Lower leg skin (tissue), 3 donors: ENCODE measurements around the gene SEMA3D.

Experiments
- CTCF ChIP-seq, 3 donors: fragments of 450-650 bp; IDR thresholded peaks; one replicate each; pipeline ENCODE4 v1.5.1; 2016; ENCODE audit warnings: antibody characterized with exemption in 3 of 3, mild to moderate bottlenecking in 3 of 3, moderate library complexity in 2 of 3
- POLR2A ChIP-seq, 2 donors: fragments of 450-650 bp; IDR thresholded peaks; one replicate each; pipeline ENCODE4 v1.6.1; 2016 to 2017; ENCODE audit warnings: antibody characterized with exemption in 2 of 2, mild to moderate bottlenecking in 1 of 2, moderate library complexity in 1 of 2

- TF ChIP-seq POLR2A (IDR thresholded peaks at IDR 0.05) (no peak), CTCF (IDR thresholded peaks at IDR 0.05) (no peak)
Measured at GRCh38 chr7:85075864-85076263, 111.0 kb downstream of the SEMA3D start.
